H9 (cell line): Measurements from ENCODE around the gene SLC39A7. TPM values are rescaled to one million over a fixed set of nuclear protein-coding genes. Genes with fewer than 3 reads are reported as not detected.

Experiments used
- DNase-seq: peaks from one replicate; pipeline ENCODE4 v3.0.0-alpha.2; 2017
- H2AFZ ChIP-seq: one replicate; pipeline ENCODE4 v1.6.1; 2013; ENCODE audit warnings: mild to moderate bottlenecking, low read length, control low read depth, moderate library complexity
- H2AK5ac ChIP-seq: 2 replicates; pipeline ENCODE4 v1.6.1; 2013; ENCODE audit warnings: low read length, control low read depth, mixed read lengths; ENCODE audit not compliant: insufficient read length
- H2BK120ac ChIP-seq: one replicate; pipeline ENCODE4 v1.6.1; 2013; ENCODE audit warnings: low read depth, mild to moderate bottlenecking, low read length, control low read depth, inconsistent platforms; ENCODE audit not compliant: poor library complexity, severe bottlenecking
- H2BK12ac ChIP-seq: 2 replicates; pipeline ENCODE4 v1.6.1; 2013; ENCODE audit warnings: low read length, control low read depth, mixed read lengths, low read depth; ENCODE audit not compliant: insufficient read length
- H2BK15ac ChIP-seq: 2 replicates; pipeline ENCODE4 v1.6.1; 2013; ENCODE audit warnings: low read depth, low read length, control low read depth
- H2BK20ac ChIP-seq: one replicate; pipeline ENCODE4 v1.6.1; 2013; ENCODE audit warnings: low read depth, mild to moderate bottlenecking, low read length, control low read depth, inconsistent platforms; ENCODE audit not compliant: poor library complexity, severe bottlenecking
- H2BK5ac ChIP-seq: 2 replicates; pipeline ENCODE4 v1.6.1; 2013; ENCODE audit warnings: low read length, control low read depth, mixed read lengths; ENCODE audit not compliant: insufficient read length
- H3K14ac ChIP-seq: 2 replicates; pipeline ENCODE4 v1.6.1; 2013; ENCODE audit warnings: low read length, control low read depth; ENCODE audit not compliant: insufficient read depth
- H3K18ac ChIP-seq: 2 replicates; pipeline ENCODE4 v1.6.1; 2013; ENCODE audit warnings: low read depth, mild to moderate bottlenecking, mixed read lengths, low read length, control low read depth; ENCODE audit not compliant: insufficient read length
- H3K23ac ChIP-seq: 2 replicates; pipeline ENCODE4 v1.6.1; 2013; ENCODE audit warnings: low read length, control low read depth, mixed read lengths, low read depth; ENCODE audit not compliant: insufficient read length
- H3K23me2 ChIP-seq: 2 replicates; pipeline ENCODE4 v1.6.1; 2013; ENCODE audit warnings: low read depth, mild to moderate bottlenecking, mixed read lengths, low read length, control low read depth; ENCODE audit not compliant: insufficient read length, poor library complexity, severe bottlenecking
- H3K27ac ChIP-seq: 2 replicates; pipeline ENCODE4 v1.5.1; 2013; ENCODE audit warnings: low read length, control low read depth, mixed read lengths, low read depth; ENCODE audit not compliant: insufficient read length
- H3K27me3 ChIP-seq: 2 replicates; pipeline ENCODE4 v1.6.1; 2013; ENCODE audit warnings: low read length, control low read depth, inconsistent platforms; ENCODE audit not compliant: insufficient read depth
- H3K4ac ChIP-seq: 2 replicates; pipeline ENCODE4 v1.6.1; 2013; ENCODE audit warnings: low read depth, mild to moderate bottlenecking, control low read depth, inconsistent platforms, low read length, moderate library complexity
- H3K4me1 ChIP-seq: 2 replicates; pipeline ENCODE4 v1.6.1; 2013; ENCODE audit warnings: low read length, control low read depth, inconsistent platforms; ENCODE audit not compliant: insufficient read depth
- H3K4me2 ChIP-seq: 2 replicates; pipeline ENCODE4 v1.6.1; 2013; ENCODE audit warnings: low read length, control low read depth, mixed read lengths; ENCODE audit not compliant: insufficient read length, insufficient read depth
- H3K56ac ChIP-seq: 2 replicates; pipeline ENCODE4 v1.6.1; 2013; ENCODE audit warnings: low read depth, mild to moderate bottlenecking, mixed read lengths, low read length, control low read depth; ENCODE audit not compliant: insufficient read length
- H3K79me1 ChIP-seq: 2 replicates; pipeline ENCODE4 v1.6.1; 2013; ENCODE audit warnings: low read depth, mild to moderate bottlenecking, moderate library complexity, low read length, control low read depth, inconsistent platforms; ENCODE audit not compliant: insufficient read depth, poor library complexity, severe bottlenecking
- H3K79me2 ChIP-seq: 2 replicates; pipeline ENCODE4 v1.6.1; 2013; ENCODE audit warnings: low read length, control low read depth, inconsistent platforms; ENCODE audit not compliant: insufficient read depth
- H3K9ac ChIP-seq: 2 replicates; pipeline ENCODE4 v1.6.1; 2013; ENCODE audit warnings: low read length, control low read depth, mixed read lengths; ENCODE audit not compliant: insufficient read length; ENCODE audit errors: extremely low read depth
- H3K9me3 ChIP-seq: one replicate; pipeline ENCODE4 v1.6.1; 2013; ENCODE audit warnings: low read depth, low read length, inconsistent platforms; ENCODE audit not compliant: control insufficient read depth
- H3T11ph ChIP-seq: one replicate; pipeline ENCODE4 v1.6.1; 2013; ENCODE audit warnings: mild to moderate bottlenecking, low read length, control low read depth, inconsistent platforms
- H4K20me1 ChIP-seq: one replicate; pipeline ENCODE4 v1.6.1; 2013; ENCODE audit not compliant: control insufficient read depth, insufficient read length, insufficient read depth
- H4K5ac ChIP-seq: 2 replicates; pipeline ENCODE4 v1.6.1; 2013; ENCODE audit warnings: low read depth, mild to moderate bottlenecking, mixed read lengths, low read length, control low read depth; ENCODE audit not compliant: insufficient read length
- H4K8ac ChIP-seq: replicated peaks from 2 replicates; pipeline ENCODE4 v1.6.1; 2013; ENCODE audit warnings: low read length, control low read depth, mixed read lengths, low read depth; ENCODE audit not compliant: insufficient read length
- H4K91ac ChIP-seq: 2 replicates; pipeline ENCODE4 v1.6.1; 2013; ENCODE audit warnings: low read depth, mild to moderate bottlenecking, moderate library complexity, mixed read lengths, low read length, control low read depth; ENCODE audit not compliant: insufficient read length
- H3K27ac Mint-ChIP-seq, 3 experiments: 2 replicates in 2 of 3; 3 replicates in 1 of 3; pipeline ENCODE4 v1.8.0; 2020 to 2021; ENCODE audit warnings: mixed read lengths in 3 of 3, mild to moderate bottlenecking in 1 of 3, moderate library complexity in 1 of 3
- H3K27me3 Mint-ChIP-seq: 2 replicates; pipeline ENCODE4 v1.8.0; 2021; ENCODE audit warnings: low read depth, mild to moderate bottlenecking, moderate library complexity, mixed read lengths
- H3K36me3 Mint-ChIP-seq, 3 experiments: 2 replicates in 2 of 3; 3 replicates in 1 of 3; pipeline ENCODE4 v1.8.0; 2020 to 2021; ENCODE audit warnings: low read depth in 3 of 3, mixed read lengths in 3 of 3; ENCODE audit not compliant: insufficient read depth in 1 of 3
- H3K4me1 Mint-ChIP-seq, 2 experiments: 2 replicates each; pipeline ENCODE4 v1.8.0; 2020; ENCODE audit warnings: mixed read lengths in 2 of 2
- H3K4me3 Mint-ChIP-seq, 2 experiments: 2 replicates in 1 of 2; 3 replicates in 1 of 2; pipeline ENCODE4 v1.8.0; 2020 to 2021; ENCODE audit warnings: mild to moderate bottlenecking in 2 of 2, mixed read lengths in 2 of 2, moderate library complexity in 1 of 2
- H3K9me3 Mint-ChIP-seq, 2 experiments: 2 replicates in 1 of 2; 3 replicates in 1 of 2; pipeline ENCODE4 v1.8.0; 2020; ENCODE audit warnings: mild to moderate bottlenecking in 2 of 2, mixed read lengths in 2 of 2, moderate library complexity in 1 of 2
- WGBS: extraction: QIAGEN DNeasy Blood & Tissue Kit; methylation state at CpG from one replicate; pipeline ENCODE4 v1.1.7; 2013; ENCODE audit warnings: missing lambda C conversion rate, low lambda C conversion rate, mixed read lengths; ENCODE audit not compliant: insufficient read length; ENCODE audit errors: extremely low coverage; 5-methylcytosine and 5-hydroxymethylcytosine counted together
- total RNA-seq: library from RNA; stranded (reverse); gene quantifications from 2 replicates; pipeline ENCODE4 v1.2.1, GENCODE V29; 2021
- TF ChIP-seq, protein P1 (sequence below): fragments of 200-600 bp; sonication (generic); conservative IDR thresholded peaks from 3 replicates; pipeline ENCODE4 v1.8.0; 2021; ENCODE audit warnings: antibody characterized with exemption, mild to moderate bottlenecking

SLC39A7 gene
- total RNA-seq, 1 experiment from 2014 or later = 107 TPM

- Histone ChIP-seq H3K23me2 (no peaks in the 10 kb centered on the region), H4K20me1 (peaks cover 3% of the 10 kb centered on the region), H3K18ac (no peak overlapping the region), H3K9ac (no peak overlapping the region), H3K79me1 (no peaks in the 10 kb centered on the region), H3K9me3 (no peaks in the 10 kb centered on the region), H2BK20ac (no peak overlapping the region), H3K79me2 (no peaks in the 10 kb centered on the region), H3K4me1 (no peaks in the 10 kb centered on the region), H3K23ac (no peak overlapping the region), H3K4me2 (no peak overlapping the region), H2BK12ac (no peak overlapping the region), H3K27ac (no peak overlapping the region), H3K4ac (no peak overlapping the region), H4K5ac (no peak overlapping the region), H2BK15ac (no peak overlapping the region), H2BK5ac (no peak overlapping the region), H3T11ph (no peak overlapping the region), H3K56ac (no peak overlapping the region), H4K91ac (no peak overlapping the region), H2AFZ (no peak overlapping the region), H3K27me3 (no peaks in the 10 kb centered on the region), H2BK120ac (no peak overlapping the region), H3K14ac (no peak overlapping the region; the same call in 1 of the 2 replicates), H4K8ac (no peak overlapping the region), H2AK5ac (no peak overlapping the region)
- no peak overlapping the region; a peak in 1 of 5 replicates for H3K4me3 Mint-ChIP-seq
- H3K9me3 Mint-ChIP-seq = no peaks in the 10 kb centered on the region
- H3K27ac Mint-ChIP-seq = peak overlapping the region in 1 of 3 experiments; percentile 30; a peak in 1 of 7 replicates
- peaks cover 4 to 8% of the 10 kb centered on the region in 2 experiments for H3K4me1 Mint-ChIP-seq
- TF ChIP-seq, protein P1, sequence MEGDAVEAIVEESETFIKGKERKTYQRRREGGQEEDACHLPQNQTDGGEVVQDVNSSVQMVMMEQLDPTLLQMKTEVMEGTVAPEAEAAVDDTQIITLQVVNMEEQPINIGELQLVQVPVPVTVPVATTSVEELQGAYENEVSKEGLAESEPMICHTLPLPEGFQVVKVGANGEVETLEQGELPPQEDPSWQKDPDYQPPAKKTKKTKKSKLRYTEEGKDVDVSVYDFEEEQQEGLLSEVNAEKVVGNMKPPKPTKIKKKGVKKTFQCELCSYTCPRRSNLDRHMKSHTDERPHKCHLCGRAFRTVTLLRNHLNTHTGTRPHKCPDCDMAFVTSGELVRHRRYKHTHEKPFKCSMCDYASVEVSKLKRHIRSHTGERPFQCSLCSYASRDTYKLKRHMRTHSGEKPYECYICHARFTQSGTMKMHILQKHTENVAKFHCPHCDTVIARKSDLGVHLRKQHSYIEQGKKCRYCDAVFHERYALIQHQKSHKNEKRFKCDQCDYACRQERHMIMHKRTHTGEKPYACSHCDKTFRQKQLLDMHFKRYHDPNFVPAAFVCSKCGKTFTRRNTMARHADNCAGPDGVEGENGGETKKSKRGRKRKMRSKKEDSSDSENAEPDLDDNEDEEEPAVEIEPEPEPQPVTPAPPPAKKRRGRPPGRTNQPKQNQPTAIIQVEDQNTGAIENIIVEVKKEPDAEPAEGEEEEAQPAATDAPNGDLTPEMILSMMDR = no peak
- H3K36me3 Mint-ChIP-seq = no peaks in the 10 kb centered on the region
- peaks cover 13% of the 10 kb centered on the region for H3K27me3 Mint-ChIP-seq
- no CpG with 5 or more reads among the region's 10 CpGs for WGBS
- DNase-seq = no peak
These were observed 31.1 kb upstream of the SLC39A7 start for GRCh38 chr6:33169291-33170175.
